Testis (tissue), 3 donors: Measurements from ENCODE around the gene PRDM2. TPM values are rescaled to one million over a fixed set of nuclear protein-coding genes. Genes with fewer than 3 reads are reported as not detected.

Source experiments
- DNase-seq: peaks from one replicate; pipeline ENCODE4 v3.0.0-alpha.2; 2019
- H3K27ac ChIP-seq, 2 donors: fragments of 200-600 bp; sonication (generic); one replicate each; pipeline ENCODE4 v1.5.1; 2019
- H3K27me3 ChIP-seq: fragments of 200-600 bp; sonication (generic); one replicate; pipeline ENCODE4 v1.5.1; 2019
- H3K36me3 ChIP-seq: fragments of 200-600 bp; sonication (generic); one replicate; pipeline ENCODE4 v1.5.1; 2017; ENCODE audit warnings: low read depth; ENCODE audit errors: missing control alignments
- H3K4me1 ChIP-seq: fragments of 200-600 bp; sonication (generic); one replicate; pipeline ENCODE4 v1.5.1; 2019
- H3K4me3 ChIP-seq, 2 donors: fragments of 200-600 bp; sonication (generic); one replicate each; pipeline ENCODE4 v1.5.1; 2017 to 2019
- H3K9me3 ChIP-seq: fragments of 200-600 bp; sonication (generic); one replicate; pipeline ENCODE4 v1.5.1; 2017
- POLR2A ChIP-seq: fragments of 450-650 bp; IDR thresholded peaks from one replicate; pipeline ENCODE4 v1.6.1; 2017; ENCODE audit warnings: antibody characterized with exemption, mild to moderate bottlenecking, moderate library complexity
- WGBS, 2 donors: methylation state at CpG; one replicate each; pipeline ENCODE4 v1.1.5; 2018; 5-methylcytosine and 5-hydroxymethylcytosine counted together
- intact Hi-C: fragments of 100-400 bp; cut with DNase I; formaldehyde crosslinking; loops from one replicate; pipeline ENCODE4 v1.15.1; 2023; ENCODE audit warnings: low total_unique reads
- polyA plus RNA-seq: library from polyadenylated mRNA; stranded (reverse); fragments of 350-450 nt; fragmentation: Illumina TruSeq; extraction: RNeasy Lipid Tissue Mini Kit (QIAGEN cat#74804); gene quantifications from one replicate; pipeline ENCODE4 v1.2.3, GENCODE V29; 2014; ENCODE audit warnings: low read depth, low replicate concordance; ENCODE audit not compliant: insufficient read depth
- total RNA-seq, 2 donors: library from RNA; depleted of rRNA; stranded (reverse); fragments of >200 nt; gene quantifications; one replicate each; pipeline ENCODE4 v1.2.3, GENCODE V29; 2016
- TF ChIP-seq, protein P1 (sequence below), 3 experiments: fragments of 450-650 bp in 2 of 3; fragments of 200-600 bp in 1 of 3; sonication (generic) in 1 of 3; IDR thresholded peaks; one replicate each; pipeline ENCODE4 v1.5.1; 2016 to 2019; ENCODE audit warnings: antibody characterized with exemption in 3 of 3, mild to moderate bottlenecking in 2 of 3, moderate library complexity in 1 of 3

The PRDM2 gene
- total and polyA plus RNA-seq, 3 donors from 2014 or later = 43.5 to 75.1 (median 55.5) TPM

DNA sequence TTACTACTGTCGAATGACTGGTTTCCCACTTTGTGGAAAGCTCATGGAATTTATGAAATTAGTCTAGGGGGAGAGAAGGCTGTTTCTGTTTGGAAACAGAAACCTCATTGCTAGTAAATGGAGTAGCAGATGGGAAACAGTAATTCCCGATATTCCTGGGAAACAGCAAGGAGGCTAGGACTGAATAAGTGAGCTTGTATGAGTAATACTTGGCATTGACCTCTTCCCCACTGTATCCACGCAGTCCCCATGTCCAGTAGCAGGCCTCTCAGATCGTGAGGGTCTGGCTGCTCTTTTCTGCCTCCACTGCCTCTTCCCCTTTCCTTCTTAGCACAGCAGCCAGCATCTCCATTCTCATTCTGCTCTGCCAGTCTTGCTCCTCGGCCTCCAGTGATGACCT is 75.5 kb downstream of the PRDM2 start:
- no peak overlapping the region for H3K27ac ChIP-seq
- intact Hi-C loops = no loop called here
- TF ChIP-seq, protein P1, sequence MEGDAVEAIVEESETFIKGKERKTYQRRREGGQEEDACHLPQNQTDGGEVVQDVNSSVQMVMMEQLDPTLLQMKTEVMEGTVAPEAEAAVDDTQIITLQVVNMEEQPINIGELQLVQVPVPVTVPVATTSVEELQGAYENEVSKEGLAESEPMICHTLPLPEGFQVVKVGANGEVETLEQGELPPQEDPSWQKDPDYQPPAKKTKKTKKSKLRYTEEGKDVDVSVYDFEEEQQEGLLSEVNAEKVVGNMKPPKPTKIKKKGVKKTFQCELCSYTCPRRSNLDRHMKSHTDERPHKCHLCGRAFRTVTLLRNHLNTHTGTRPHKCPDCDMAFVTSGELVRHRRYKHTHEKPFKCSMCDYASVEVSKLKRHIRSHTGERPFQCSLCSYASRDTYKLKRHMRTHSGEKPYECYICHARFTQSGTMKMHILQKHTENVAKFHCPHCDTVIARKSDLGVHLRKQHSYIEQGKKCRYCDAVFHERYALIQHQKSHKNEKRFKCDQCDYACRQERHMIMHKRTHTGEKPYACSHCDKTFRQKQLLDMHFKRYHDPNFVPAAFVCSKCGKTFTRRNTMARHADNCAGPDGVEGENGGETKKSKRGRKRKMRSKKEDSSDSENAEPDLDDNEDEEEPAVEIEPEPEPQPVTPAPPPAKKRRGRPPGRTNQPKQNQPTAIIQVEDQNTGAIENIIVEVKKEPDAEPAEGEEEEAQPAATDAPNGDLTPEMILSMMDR (IDR thresholded peaks at IDR 0.05) = no peak
- no peak for TF ChIP-seq POLR2A
- H3K4me3 ChIP-seq = no peak overlapping the region
- H3K27me3 ChIP-seq = no peaks in the 10 kb centered on the region
- 75 to 83% methylated on average over 5 of the region's 5 CpGs for WGBS, 2 donors
- H3K36me3 ChIP-seq = no peaks in the 10 kb centered on the region
- DNase-seq = no peak
- no peaks in the 10 kb centered on the region for H3K4me1 ChIP-seq
- no peaks in the 10 kb centered on the region for H3K9me3 ChIP-seq

- no peak for TF ChIP-seq POLR2A
- TF ChIP-seq, protein P1 (IDR thresholded peaks at IDR 0.05) = no peak
- Histone ChIP-seq H3K9me3 (no peaks in the 10 kb centered on the region), H3K4me3 (no peak overlapping the region), H3K27me3 (no peaks in the 10 kb centered on the region), H3K4me1 (no peaks in the 10 kb centered on the region), H3K36me3 (no peaks in the 10 kb centered on the region), H3K27ac (no peak overlapping the region)
- 93 to 96% methylated on average over 3 of the region's 3 CpGs for WGBS, 2 donors
- intact Hi-C loops = no loop called here
- DNase-seq = no peak
Measured at GRCh38 chr1:13775916-13776315, 75.9 kb downstream of the PRDM2 start.

DNA sequence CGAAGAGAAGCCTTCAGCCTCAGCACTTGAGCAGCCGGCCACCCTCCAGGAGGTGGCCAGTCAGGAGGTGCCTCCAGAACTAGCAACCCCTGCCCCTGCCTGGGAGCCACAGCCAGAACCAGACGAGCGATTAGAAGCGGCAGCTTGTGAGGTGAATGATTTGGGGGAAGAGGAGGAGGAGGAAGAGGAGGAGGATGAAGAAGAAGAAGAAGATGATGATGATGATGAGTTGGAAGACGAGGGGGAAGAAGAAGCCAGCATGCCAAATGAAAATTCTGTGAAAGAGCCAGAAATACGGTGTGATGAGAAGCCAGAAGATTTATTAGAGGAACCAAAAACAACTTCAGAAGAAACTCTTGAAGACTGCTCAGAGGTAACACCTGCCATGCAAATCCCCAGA is 78.4 kb downstream of the PRDM2 start:
- DNase-seq = no peak
- H3K27me3 ChIP-seq = no peaks in the 10 kb centered on the region
- WGBS, 2 donors = 89 to 96% methylated on average over 7 of the region's 7 CpGs
- TF ChIP-seq, protein P1 (IDR thresholded peaks at IDR 0.05) = no peak
- TF ChIP-seq POLR2A = no peak
- intact Hi-C loops = no loop called here
- no peaks in the 10 kb centered on the region for H3K9me3 ChIP-seq
- H3K36me3 ChIP-seq = no peaks in the 10 kb centered on the region
- no peak overlapping the region for H3K4me3 ChIP-seq
- H3K27ac ChIP-seq = no peak overlapping the region
- H3K4me1 ChIP-seq = peaks cover 11% of the 10 kb centered on the region

DNA sequence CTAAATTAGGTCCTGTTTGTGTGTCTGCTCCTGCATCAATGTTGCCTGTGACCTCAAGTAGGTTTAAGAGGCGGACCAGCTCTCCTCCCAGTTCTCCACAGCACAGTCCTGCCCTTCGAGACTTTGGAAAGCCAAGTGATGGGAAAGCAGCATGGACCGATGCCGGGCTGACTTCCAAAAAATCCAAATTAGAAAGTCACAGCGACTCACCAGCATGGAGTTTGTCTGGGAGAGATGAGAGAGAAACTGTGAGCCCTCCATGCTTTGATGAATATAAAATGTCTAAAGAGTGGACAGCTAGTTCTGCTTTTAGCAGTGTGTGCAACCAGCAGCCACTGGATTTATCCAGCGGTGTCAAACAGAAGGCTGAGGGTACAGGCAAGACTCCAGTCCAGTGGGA is 79.9 kb downstream of the PRDM2 start:
- H3K27me3 ChIP-seq = no peaks in the 10 kb centered on the region
- no peaks in the 10 kb centered on the region for H3K36me3 ChIP-seq
- no peak for DNase-seq
- no peaks in the 10 kb centered on the region for H3K9me3 ChIP-seq
- no peak for TF ChIP-seq POLR2A
- TF ChIP-seq, protein P1 (IDR thresholded peaks at IDR 0.05) = no peak
- WGBS, 2 donors = 81 to 95% methylated on average over 4 to 6 of the region's 6 CpGs
- intact Hi-C loops = no loop called here
- H3K4me3 ChIP-seq = no peak overlapping the region
- no peak overlapping the region for H3K27ac ChIP-seq
- peaks cover 20% of the 10 kb centered on the region for H3K4me1 ChIP-seq

DNA sequence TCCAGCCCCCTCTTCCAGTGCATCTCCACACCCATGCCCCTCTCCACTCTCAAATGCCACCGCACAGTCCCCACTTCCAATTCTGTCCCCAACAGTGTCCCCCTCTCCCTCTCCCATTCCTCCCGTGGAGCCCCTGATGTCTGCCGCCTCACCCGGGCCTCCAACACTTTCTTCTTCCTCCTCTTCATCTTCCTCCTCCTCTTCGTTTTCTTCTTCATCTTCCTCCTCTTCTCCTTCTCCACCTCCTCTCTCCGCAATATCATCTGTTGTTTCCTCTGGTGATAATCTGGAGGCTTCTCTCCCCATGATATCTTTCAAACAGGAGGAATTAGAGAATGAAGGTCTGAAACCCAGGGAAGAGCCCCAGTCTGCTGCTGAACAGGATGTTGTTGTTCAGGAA is 80.8 kb downstream of the PRDM2 start:
- H3K27ac ChIP-seq = no peak overlapping the region
- H3K4me1 ChIP-seq = peaks cover 23% of the 10 kb centered on the region
- no peak for DNase-seq
- no peaks in the 10 kb centered on the region for H3K36me3 ChIP-seq
- intact Hi-C loops = no loop called here
- no peak overlapping the region for H3K4me3 ChIP-seq
- no peaks in the 10 kb centered on the region for H3K9me3 ChIP-seq
- WGBS, 2 donors = 91 to 97% methylated on average over 6 of the region's 6 CpGs
- H3K27me3 ChIP-seq = no peaks in the 10 kb centered on the region
- no peak for TF ChIP-seq POLR2A
- TF ChIP-seq, protein P1 (IDR thresholded peaks at IDR 0.05) = no peak
